PC-9 (cell line): ENCODE data around the gene CUTA. TPM values are rescaled to one million over a fixed set of nuclear protein-coding genes. Genes with fewer than 3 reads are reported as not detected.

Experiments
- BruUV-seq: library from RNA; stranded (reverse); fragments of 400-500 nt; replicated peaks from 2 replicates; lab custom pipeline; 2021; lab: Mats Ljungman, UMichigan
- CTCF ChIA-PET: fragments of 300-600 bp; sonication (Branson Sonifier 250); formaldehyde crosslinking; loops from one replicate; lab custom pipeline; 2022; ENCODE audit warnings: antibody characterized with exemption; lab: Charles Lee
- POLR2A ChIA-PET: fragments of 300-600 bp; sonication (Branson Sonifier 250); formaldehyde crosslinking; loops from one replicate; lab custom pipeline; 2022; ENCODE audit warnings: antibody characterized with exemption; ENCODE audit not compliant: unreplicated experiment; lab: Charles Lee
- DNase-seq, 2 experiments: peaks; one replicate each; pipeline versions ENCODE4 v3.0.0 to v3.0.0-alpha.2; 2015 to 2022; ENCODE audit warnings: mixed read lengths in 1 of 2
- H2AFZ ChIP-seq: fragments of 200-600 bp; sonication (generic); 2 replicates; pipeline ENCODE4 v1.8.1; 2017; ENCODE audit warnings: antibody characterized with exemption
- H3F3A ChIP-seq: fragments of 200-600 bp; sonication (generic); 2 replicates; pipeline ENCODE4 v1.8.1; 2017; ENCODE audit warnings: antibody characterized with exemption, mild to moderate bottlenecking, low read depth; ENCODE audit not compliant: insufficient read depth
- H3K27ac ChIP-seq: fragments of 200-600 bp; sonication (generic); 2 replicates; pipeline ENCODE4 v1.6.1; 2016; ENCODE audit warnings: mixed run types
- H3K27me3 ChIP-seq: fragments of 200-600 bp; sonication (generic); 2 replicates; pipeline ENCODE4 v1.6.1; 2016; ENCODE audit warnings: low read depth, mixed run types; ENCODE audit not compliant: insufficient read depth
- H3K36me3 ChIP-seq: fragments of 200-600 bp; sonication (generic); 2 replicates; pipeline ENCODE4 v1.6.1; 2016; ENCODE audit warnings: low read depth, mixed run types
- H3K4me1 ChIP-seq: fragments of 200-600 bp; sonication (generic); replicated peaks from 2 replicates; pipeline ENCODE4 v1.6.1; 2016; ENCODE audit warnings: mixed run types; ENCODE audit not compliant: insufficient read depth
- H3K4me2 ChIP-seq: fragments of 200-600 bp; sonication (generic); 2 replicates; pipeline ENCODE4 v1.6.1; 2017; ENCODE audit warnings: mixed run types
- H3K4me3 ChIP-seq: fragments of 200-600 bp; sonication (generic); 2 replicates; pipeline ENCODE4 v1.6.1; 2016; ENCODE audit warnings: mixed run types
- H3K79me2 ChIP-seq: fragments of 200-600 bp; sonication (generic); 2 replicates; pipeline ENCODE4 v1.6.1; 2017; ENCODE audit warnings: low read depth, mixed run types
- H3K9me2 ChIP-seq: fragments of 200-600 bp; sonication (generic); 2 replicates; pipeline ENCODE4 v1.8.1; 2017; ENCODE audit warnings: mild to moderate bottlenecking; ENCODE audit not compliant: insufficient read depth
- H3K9me3 ChIP-seq: fragments of 200-600 bp; sonication (generic); 2 replicates; pipeline ENCODE4 v1.8.1; 2016; ENCODE audit warnings: low read depth; ENCODE audit not compliant: insufficient read depth
- H4K20me1 ChIP-seq: fragments of 200-600 bp; sonication (generic); 2 replicates; pipeline ENCODE4 v1.8.1; 2017; ENCODE audit not compliant: insufficient read depth
- EZH2 ChIP-seq: fragments of 200-600 bp; sonication (generic); IDR thresholded peaks from 2 replicates; pipeline ENCODE4 v1.8.0; 2017; ENCODE audit warnings: antibody characterized with exemption, low read depth
- intact Hi-C: fragments of 100-400 bp; cut with micrococcal nuclease; formaldehyde crosslinking; loops from one replicate; pipeline ENCODE4 v1.10.0; 2022; ENCODE audit not compliant: unreplicated experiment
- total RNA-seq: library from RNA; stranded (reverse); gene quantifications from 2 replicates; pipeline ENCODE4 v1.2.3, GENCODE V29; 2021
- TF ChIP-seq, protein P1 (sequence below): fragments of 200-600 bp; sonication (generic); conservative IDR thresholded peaks from 2 replicates; pipeline ENCODE4 v1.6.1; 2017; ENCODE audit warnings: mixed run types, antibody characterized with exemption, mild to moderate bottlenecking, moderate library complexity

The CUTA gene
- total RNA-seq, 1 experiment from 2014 or later = 213 TPM

DNA sequence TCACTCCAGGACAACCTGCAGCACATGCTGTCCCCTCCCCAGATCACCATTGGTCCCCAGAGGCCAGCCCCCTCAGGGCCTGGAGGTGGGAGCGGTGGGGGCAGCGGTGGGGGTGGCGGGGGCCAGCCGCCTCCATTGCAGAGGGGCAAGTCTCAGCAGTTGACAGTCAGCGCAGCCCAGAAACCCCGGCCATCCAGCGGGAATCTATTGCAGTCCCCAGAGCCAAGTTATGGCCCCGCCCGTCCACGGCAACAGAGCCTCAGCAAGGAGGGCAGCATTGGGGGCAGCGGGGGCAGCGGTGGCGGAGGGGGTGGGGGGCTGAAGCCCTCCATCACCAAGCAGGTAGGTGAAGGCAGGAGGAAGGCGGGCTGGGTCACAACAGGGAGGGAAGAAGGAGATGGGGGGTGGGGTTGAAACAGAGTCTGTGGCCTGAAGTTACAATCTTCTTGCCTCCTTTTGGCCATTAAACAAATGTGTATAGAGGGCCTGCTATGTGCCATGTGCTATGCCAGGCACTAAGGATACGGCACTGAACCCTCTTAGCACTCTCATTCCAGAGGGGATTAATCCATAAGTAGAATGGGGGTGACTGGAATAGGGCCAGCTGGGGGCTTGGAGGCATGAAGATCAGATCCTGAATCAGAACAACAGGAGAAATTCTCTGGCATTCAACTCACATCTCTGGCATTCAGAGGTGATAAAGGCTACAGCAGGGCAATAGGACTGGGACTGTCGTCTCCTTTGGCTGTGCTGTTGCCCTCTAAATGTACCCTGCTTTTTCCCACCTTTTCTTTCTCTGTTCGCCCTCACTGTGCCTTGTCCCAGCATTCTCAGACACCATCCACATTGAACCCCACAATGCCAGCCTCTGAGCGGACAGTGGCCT lies 26.0 kb upstream of the CUTA start:
- no peaks in the 10 kb centered on the region for H3K27me3 ChIP-seq

DNA sequence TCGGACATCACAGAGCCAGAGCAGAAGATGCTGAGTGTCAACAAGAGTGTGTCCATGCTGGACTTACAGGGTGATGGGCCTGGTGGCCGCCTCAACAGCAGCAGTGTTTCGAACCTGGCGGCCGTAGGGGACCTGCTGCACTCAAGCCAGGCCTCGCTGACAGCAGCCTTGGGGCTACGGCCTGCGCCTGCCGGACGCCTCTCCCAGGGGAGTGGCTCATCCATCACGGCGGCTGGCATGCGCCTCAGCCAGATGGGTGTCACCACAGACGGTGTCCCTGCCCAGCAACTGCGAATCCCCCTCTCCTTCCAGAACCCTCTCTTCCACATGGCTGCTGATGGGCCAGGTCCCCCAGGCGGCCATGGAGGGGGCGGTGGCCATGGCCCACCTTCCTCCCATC lies 25.1 kb upstream of the CUTA start:
- H3F3A ChIP-seq = peaks cover 4% of the 10 kb centered on the region; the same call in 1 of the 2 replicates
- H3K79me2 ChIP-seq = no peaks in the 10 kb centered on the region
- no peaks in the 10 kb centered on the region for H3K9me2 ChIP-seq
- H3K4me1 ChIP-seq = no peaks in the 10 kb centered on the region
- H3K27ac ChIP-seq = no peak overlapping the region
- no peak overlapping the region for H3K4me3 ChIP-seq
- CTCF ChIA-PET = no interaction called here
- TF ChIP-seq EZH2 = no peak
- TF ChIP-seq, protein P1, sequence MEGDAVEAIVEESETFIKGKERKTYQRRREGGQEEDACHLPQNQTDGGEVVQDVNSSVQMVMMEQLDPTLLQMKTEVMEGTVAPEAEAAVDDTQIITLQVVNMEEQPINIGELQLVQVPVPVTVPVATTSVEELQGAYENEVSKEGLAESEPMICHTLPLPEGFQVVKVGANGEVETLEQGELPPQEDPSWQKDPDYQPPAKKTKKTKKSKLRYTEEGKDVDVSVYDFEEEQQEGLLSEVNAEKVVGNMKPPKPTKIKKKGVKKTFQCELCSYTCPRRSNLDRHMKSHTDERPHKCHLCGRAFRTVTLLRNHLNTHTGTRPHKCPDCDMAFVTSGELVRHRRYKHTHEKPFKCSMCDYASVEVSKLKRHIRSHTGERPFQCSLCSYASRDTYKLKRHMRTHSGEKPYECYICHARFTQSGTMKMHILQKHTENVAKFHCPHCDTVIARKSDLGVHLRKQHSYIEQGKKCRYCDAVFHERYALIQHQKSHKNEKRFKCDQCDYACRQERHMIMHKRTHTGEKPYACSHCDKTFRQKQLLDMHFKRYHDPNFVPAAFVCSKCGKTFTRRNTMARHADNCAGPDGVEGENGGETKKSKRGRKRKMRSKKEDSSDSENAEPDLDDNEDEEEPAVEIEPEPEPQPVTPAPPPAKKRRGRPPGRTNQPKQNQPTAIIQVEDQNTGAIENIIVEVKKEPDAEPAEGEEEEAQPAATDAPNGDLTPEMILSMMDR = no peak
- no peaks in the 10 kb centered on the region for H3K27me3 ChIP-seq
- no peaks in the 10 kb centered on the region for H3K36me3 ChIP-seq
- no TSS peak for BruUV-seq
- no peaks in the 10 kb centered on the region for H4K20me1 ChIP-seq
- H3K4me2 ChIP-seq = no peak overlapping the region
- no peak for DNase-seq
- H2AFZ ChIP-seq = no peak overlapping the region
- H3K9me3 ChIP-seq = no peaks in the 10 kb centered on the region
- intact Hi-C loops = no loop called here
- POLR2A ChIA-PET = no interaction called here

More for the DNA sequence above, 26.0 kb upstream of the CUTA start:
- Histone ChIP-seq H3K36me3 (no peaks in the 10 kb centered on the region), H3K4me1 (no peaks in the 10 kb centered on the region), H2AFZ (no peak overlapping the region), H3K9me2 (no peaks in the 10 kb centered on the region), H3K27ac (no peak overlapping the region), H3K4me3 (no peak overlapping the region), H3K79me2 (no peaks in the 10 kb centered on the region), H3K9me3 (no peaks in the 10 kb centered on the region), H3K4me2 (no peak overlapping the region), H4K20me1 (no peaks in the 10 kb centered on the region), H3F3A (peaks cover 4% of the 10 kb centered on the region; the same call in 1 of the 2 replicates)
- ChIA-PET CTCF (no interaction called here), POLR2A (no interaction called here)
- intact Hi-C loops = no loop called here
- no TSS peak for BruUV-seq
- no peak for TF ChIP-seq EZH2
- TF ChIP-seq, protein P1 = no peak
- DNase-seq = no peak

DNA sequence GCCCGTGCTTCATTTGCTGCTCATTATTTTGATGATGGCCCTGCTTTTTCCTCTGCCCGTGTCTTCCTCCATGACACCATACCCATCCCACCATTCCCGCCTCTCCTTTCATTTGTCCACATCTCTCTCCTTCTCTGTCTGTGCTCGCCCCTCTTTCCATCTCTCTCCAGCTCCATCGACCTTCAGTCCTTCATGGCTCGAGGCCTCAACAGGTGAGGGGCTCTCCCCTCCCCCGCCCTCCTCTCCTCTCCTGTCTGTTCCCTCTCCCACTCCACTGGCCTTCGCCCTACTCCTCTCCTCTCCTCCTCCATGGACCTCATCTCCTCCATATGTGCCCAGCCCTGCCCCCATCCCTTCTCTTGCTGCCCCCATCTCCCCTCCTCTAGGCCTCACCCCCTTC lies 24.4 kb upstream of the CUTA start:
- TF ChIP-seq, protein P1 = no peak
- TF ChIP-seq EZH2 = no peak
- no peaks in the 10 kb centered on the region for H3K27me3 ChIP-seq
- H4K20me1 ChIP-seq = no peaks in the 10 kb centered on the region
- no TSS peak for BruUV-seq
- H3K79me2 ChIP-seq = no peaks in the 10 kb centered on the region
- ChIA-PET CTCF (no interaction called here), POLR2A (no interaction called here)
- no peaks in the 10 kb centered on the region for H3K9me2 ChIP-seq
- no peak for DNase-seq
- H3K4me1 ChIP-seq = no peaks in the 10 kb centered on the region
- no peaks in the 10 kb centered on the region for H3K36me3 ChIP-seq
- no peak overlapping the region for H3K4me2 ChIP-seq
- H2AFZ ChIP-seq = no peak overlapping the region
- intact Hi-C loops = no loop called here
- no peak overlapping the region for H3K27ac ChIP-seq
- H3K9me3 ChIP-seq = no peaks in the 10 kb centered on the region
- H3K4me3 ChIP-seq = no peak overlapping the region
- H3F3A ChIP-seq = peaks cover 4% of the 10 kb centered on the region; the same call in 1 of the 2 replicates
